ENCODE results near the gene C19orf47.

Gene C19orf47

GRCh38 chr19:40348125-40348913 lies at the start of gene C19orf47, which contains the start of gene PLD3:
C19orf47 (minus strand) TSS chr19:40348397; CDS start chr19:40341857, 6,540 bp downstream.
PLD3 (plus strand) TSS chr19:40348695; CDS start chr19:40366484, 17,789 bp downstream.
- DNase-seq: peak; percentile 99

- DNase-seq: no peak
Measured at GRCh38 chr19:40397568-40397906, 49.3 kb upstream of the C19orf47 start.

- no peak for DNase-seq
Measured at GRCh38 chr19:40396886-40397567, 48.8 kb upstream of the C19orf47 start.

- DNase-seq: no peak
Measured at GRCh38 chr19:40395956-40396355, 47.8 kb upstream of the C19orf47 start.

- no peak for DNase-seq
Measured at GRCh38 chr19:40394816-40395210, 46.6 kb upstream of the C19orf47 start.

- no peak for DNase-seq
Measured at GRCh38 chr19:40393894-40394815, 46.0 kb upstream of the C19orf47 start.

GRCh38 chr19:40392894-40393517 lies 44.8 kb upstream of the C19orf47 start:
- DNase-seq: no peak

- no peak for DNase-seq
Measured at GRCh38 chr19:40392123-40392522, 43.9 kb upstream of the C19orf47 start.

- no peak for DNase-seq
Measured at GRCh38 chr19:40390084-40390742, 42.0 kb upstream of the C19orf47 start, which contains the start of gene HIPK4. HIPK4 (minus strand) TSS chr19:40390181; CDS start chr19:40389902, 279 bp downstream.

GRCh38 chr19:40389404-40390083 lies 41.3 kb upstream of the C19orf47 start:
- DNase-seq: no peak

- no peak for DNase-seq
Measured at GRCh38 chr19:40388481-40388880, 40.3 kb upstream of the C19orf47 start.

- no peak for DNase-seq
Measured at GRCh38 chr19:40387155-40387554, 39.0 kb upstream of the C19orf47 start.

- no peak for DNase-seq
Measured at GRCh38 chr19:40383668-40384248, 35.6 kb upstream of the C19orf47 start.

- no peak for DNase-seq
Measured at GRCh38 chr19:40381321-40381720, 33.1 kb upstream of the C19orf47 start.

GRCh38 chr19:40380199-40381037 lies 32.2 kb upstream of the C19orf47 start:
- no peak for DNase-seq

GRCh38 chr19:40379446-40380198 lies 31.4 kb upstream of the C19orf47 start:
- DNase-seq: no peak

- no peak for DNase-seq
Measured at GRCh38 chr19:40378509-40378908, 30.3 kb upstream of the C19orf47 start.

- no peak for DNase-seq
Measured at GRCh38 chr19:40377876-40378385, 29.7 kb upstream of the C19orf47 start.

GRCh38 chr19:40376286-40376862 lies 28.2 kb upstream of the C19orf47 start:
- DNase-seq: no peak
